ENCODE results near the gene ZFYVE9. TPM values are rescaled to one million over a fixed set of nuclear protein-coding genes. Genes with fewer than 3 reads are reported as not detected.
A peak's percentile ranks its signal among the peaks of the same experiment; 100 is the strongest.
"Not testable (repeated sequence)": the region's sequence is repeated elsewhere in the genome, so short reads cannot be mapped to it uniquely, and the experiment has no call there.

ZFYVE9 gene
- total RNA-seq (2013): 0.21 TPM
- polyA plus RNA-seq (under 1 TPM in 1 of 3 donors, not detected in 2; 0.09 TPM), polyA minus RNA-seq (0.16 and 0.28 TPM in 2 replicates), total RNA-seq (0.33 to 8.5 (median 0.75) reads per million in 11 experiments)

GRCh38 chr1:52141513-52142219 lies at the start of gene ZFYVE9:
ZFYVE9 (plus strand) TSS chr1:52142089; CDS start chr1:52233207, 91,118 bp downstream.
- TF ChIP-seq CTCF (IDR thresholded peaks at IDR 0.05): peak; percentile 86
- Mint-ChIP-seq H3K4me3 (peak within 1 kb of the TSS; percentile 75 to 83), H3K4me1 (peaks cover 34% of the 10 kb centered on the region), H3K9me3 (peaks cover 0 to 11% (median 0%) of the 10 kb centered on the region in 7 donors), H3K27ac (peak within 1 kb of the TSS in 4 of 7 donors; percentile 14 to 43 (median 28)), H3K27me3 (ENCODE audit: low read depth in 3 of 3) (peaks cover 33 to 64% (median 38%) of the 10 kb centered on the region in 3 donors), H3K36me3 (peaks cover 3 to 14% of the 10 kb centered on the region in 2 donors)
- peaks cover 39 to 70% of the 10 kb centered on the region in 2 donors for H3K27me3 ChIP-seq (ENCODE audit: control insufficient read depth in 2 of 2, insufficient read depth in 2 of 2, low read length in 2 of 2)
- H3K36me3 ChIP-seq (replicated peaks in 1 of 2; ENCODE audit: control insufficient read depth in 1 of 2, insufficient read depth in 2 of 2, low read length in 2 of 2): no peaks in the 10 kb centered on the region
- H3K9me3 ChIP-seq (replicated peaks in 1 of 2; ENCODE audit: control insufficient read depth in 1 of 2, insufficient read depth in 1 of 2, low read length in 2 of 2): no peaks in the 10 kb centered on the region
- peak within 1 kb of the TSS; percentile 92 for H3K4me2 ChIP-seq (replicated peaks; ENCODE audit: extremely low read depth, low read length, poor library complexity, severe bottlenecking)
- H3K4me1 ChIP-seq (ENCODE audit: control insufficient read depth in 1 of 2, insufficient read depth in 2 of 2, low read length in 2 of 2): peaks cover 31 to 42% of the 10 kb centered on the region in 2 donors
- H3K9ac ChIP-seq (ENCODE audit: insufficient read depth, low read length, poor library complexity, severe bottlenecking): peak within 1 kb of the TSS; percentile 72
- H4K20me1 ChIP-seq (ENCODE audit: insufficient read depth, low read length): no peaks in the 10 kb centered on the region
- peak within 1 kb of the TSS; percentile 93 for H2AFZ ChIP-seq (ENCODE audit: insufficient read depth, low read depth, low read length, poor library complexity, severe bottlenecking)
- no peaks in the 10 kb centered on the region for H3K79me2 ChIP-seq (ENCODE audit: insufficient read depth, low read length)
- WGBS (ENCODE audit: insufficient coverage): under 1% methylated on average over 65 of the region's 72 CpGs
- peak within 1 kb of the TSS; percentile 26 to 76 (median 63) for H3K4me3 ChIP-seq (replicated peaks in 1 of 3; ENCODE audit: low read depth in 2 of 3, low read length in 3 of 3)
- intact Hi-C loops (cut with micrococcal nuclease): loop anchor here (5.0 to 10.0 kb wide), 3 partner anchors 96 to 153 kb away; no protein-coding TSS in a partner anchor
- H3K27ac ChIP-seq (ENCODE audit: low read depth in 1 of 2, low read length in 2 of 2): no peak within 1 kb of the TSS
- peak; percentile 54 to 72 (median 69) for DNase-seq

DNA sequence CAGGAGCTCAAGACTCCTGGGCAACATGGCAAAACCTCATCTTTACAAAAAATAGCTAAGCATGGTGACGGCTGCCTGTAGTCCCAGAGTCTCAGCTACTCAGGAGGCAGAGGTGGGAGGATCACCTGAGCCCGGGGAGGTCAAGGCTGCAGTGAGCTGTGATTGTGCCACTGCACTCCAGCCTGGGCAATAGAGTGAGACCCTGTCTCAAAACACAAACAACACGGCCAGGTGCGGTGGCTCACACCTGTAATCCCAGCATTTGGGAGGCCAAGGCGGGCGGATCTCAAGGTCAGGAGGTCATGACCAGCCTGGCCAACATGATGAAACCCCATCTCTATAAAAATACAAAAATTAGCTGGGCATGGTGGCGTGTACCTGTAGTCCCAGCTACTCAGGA lies 47.6 kb upstream of the ZFYVE9 start:
- H3K27me3 Mint-ChIP-seq (ENCODE audit: low read depth in 3 of 3); H3K4me3 Mint-ChIP-seq; H3K9me3 Mint-ChIP-seq; H3K4me2 ChIP-seq (replicated peaks; ENCODE audit: extremely low read depth, low read length, poor library complexity, severe bottlenecking); H3K4me1 Mint-ChIP-seq; H3K9me3 ChIP-seq (replicated peaks in 1 of 2; ENCODE audit: control insufficient read depth in 1 of 2, insufficient read depth in 1 of 2, low read length in 2 of 2); H3K79me2 ChIP-seq (ENCODE audit: insufficient read depth, low read length); H3K9ac ChIP-seq (ENCODE audit: insufficient read depth, low read length, poor library complexity, severe bottlenecking); H3K27ac ChIP-seq (ENCODE audit: low read depth in 1 of 2, low read length in 2 of 2); H2AFZ ChIP-seq (ENCODE audit: insufficient read depth, low read depth, low read length, poor library complexity, severe bottlenecking); DNase-seq; H3K27me3 ChIP-seq (ENCODE audit: control insufficient read depth in 2 of 2, insufficient read depth in 2 of 2, low read length in 2 of 2); intact Hi-C loops (cut with micrococcal nuclease); H4K20me1 ChIP-seq (ENCODE audit: insufficient read depth, low read length); H3K4me3 ChIP-seq (replicated peaks in 1 of 3; ENCODE audit: low read depth in 2 of 3, low read length in 3 of 3): not testable (repeated sequence)
- Histone ChIP-seq H3K36me3 (replicated peaks in 1 of 2; ENCODE audit: control insufficient read depth in 1 of 2, insufficient read depth in 2 of 2, low read length in 2 of 2) (peaks cover 21 to 22% of the 10 kb centered on the region in 2 donors), H3K4me1 (ENCODE audit: control insufficient read depth in 1 of 2, insufficient read depth in 2 of 2, low read length in 2 of 2) (peaks cover 4 to 12% of the 10 kb centered on the region in 2 donors)
- Mint-ChIP-seq H3K36me3 (peaks cover 13 to 23% of the 10 kb centered on the region in 2 donors), H3K27ac (peak overlapping the region in 1 of 7 donors; percentile 13)
- no CpG with 5 or more reads among the region's 7 CpGs for WGBS (ENCODE audit: insufficient coverage)
